HG03342 (cell line): ENCODE measurements around the gene CFDP1.

ENCODE experiments used
- ATAC-seq: cut with Tn5 transposase; IDR thresholded peaks from one replicate; pipeline ENCODE4 v1.9.1; 2021; ENCODE audit warnings: mild to moderate bottlenecking, moderate library complexity; ENCODE audit not compliant: unreplicated experiment

The CFDP1 gene

DNA sequence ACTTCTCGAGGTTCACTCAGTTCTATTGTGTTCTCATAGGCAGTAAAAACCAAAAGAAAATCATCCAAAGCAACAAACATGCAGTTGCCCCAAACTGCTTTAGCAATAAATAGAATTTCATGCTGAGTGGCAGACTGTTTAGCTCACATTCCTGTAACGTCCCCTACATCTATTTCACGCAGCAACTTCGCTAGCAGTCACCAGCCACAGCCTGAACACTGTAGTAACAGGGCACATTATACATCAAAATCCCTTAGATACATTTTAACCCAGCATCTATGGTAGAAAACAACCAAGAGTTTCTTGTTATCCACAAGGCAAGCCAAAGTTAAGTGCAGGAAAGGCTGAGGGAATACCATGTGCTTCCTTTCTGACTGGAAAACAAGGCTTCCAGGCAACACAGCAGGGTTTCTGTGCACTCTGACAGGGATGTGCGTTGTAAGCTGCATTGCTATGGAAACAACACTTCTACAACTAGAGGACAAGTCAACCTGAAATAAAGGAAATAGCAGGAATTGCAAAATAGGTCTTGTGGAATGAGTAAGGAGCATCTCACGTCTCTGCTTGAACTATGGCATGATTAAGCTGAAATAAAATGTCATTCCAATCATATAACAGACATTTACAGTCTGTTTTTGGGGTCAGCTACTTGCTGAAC lies 55.4 kb downstream of the CFDP1 start:
- no peak for ATAC-seq

DNA sequence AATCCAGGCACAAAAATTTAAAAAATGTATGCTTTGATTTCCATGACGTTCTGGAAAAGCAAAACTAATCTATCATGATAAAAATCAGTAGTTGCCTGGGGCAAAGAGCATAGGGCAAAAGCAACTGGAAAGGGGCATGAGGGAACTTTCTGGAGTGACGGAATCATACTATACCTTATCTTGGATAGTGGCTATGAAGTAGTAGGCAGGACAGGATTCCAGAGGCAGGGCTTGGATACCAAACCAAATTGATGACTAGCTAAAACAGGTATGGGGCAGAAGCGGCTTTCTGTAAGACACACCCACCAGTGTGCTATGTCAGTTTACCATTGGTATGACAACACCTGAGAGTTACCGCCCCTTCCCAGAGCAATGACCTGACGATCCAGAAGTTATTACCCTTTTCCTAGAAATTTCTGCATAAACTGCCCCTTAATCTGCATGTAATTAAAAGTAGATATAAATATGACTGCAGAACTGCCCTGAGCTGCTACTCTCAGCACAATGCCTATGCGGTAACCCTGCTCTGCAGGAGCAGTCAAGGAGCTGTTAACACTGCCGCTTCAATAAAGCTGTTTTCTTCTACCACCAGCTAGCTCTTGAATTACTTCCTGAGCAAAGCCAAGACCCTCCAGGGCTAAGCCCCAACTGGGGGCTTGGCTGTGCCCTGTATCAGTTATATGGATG lies 56.7 kb downstream of the CFDP1 start:
- no peak for ATAC-seq

DNA sequence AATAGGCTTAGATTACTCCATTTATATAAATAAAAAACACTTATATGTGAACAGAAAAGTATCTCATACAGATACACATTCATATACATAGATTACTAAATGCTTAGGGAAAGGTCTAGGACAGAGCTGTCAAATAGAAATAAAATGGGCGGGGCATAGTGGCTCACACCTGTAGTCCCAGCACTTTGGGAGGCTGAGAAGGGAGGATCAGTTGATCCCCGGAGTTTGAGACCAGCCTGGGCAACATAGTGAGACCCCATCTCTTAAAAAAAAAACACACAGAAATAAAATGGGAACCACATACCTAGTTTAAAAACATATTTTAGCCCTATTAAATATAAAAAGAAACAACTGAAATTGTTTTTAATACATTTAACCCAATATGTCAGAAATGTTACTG lies 58.9 kb downstream of the CFDP1 start:
- no peak for ATAC-seq

DNA sequence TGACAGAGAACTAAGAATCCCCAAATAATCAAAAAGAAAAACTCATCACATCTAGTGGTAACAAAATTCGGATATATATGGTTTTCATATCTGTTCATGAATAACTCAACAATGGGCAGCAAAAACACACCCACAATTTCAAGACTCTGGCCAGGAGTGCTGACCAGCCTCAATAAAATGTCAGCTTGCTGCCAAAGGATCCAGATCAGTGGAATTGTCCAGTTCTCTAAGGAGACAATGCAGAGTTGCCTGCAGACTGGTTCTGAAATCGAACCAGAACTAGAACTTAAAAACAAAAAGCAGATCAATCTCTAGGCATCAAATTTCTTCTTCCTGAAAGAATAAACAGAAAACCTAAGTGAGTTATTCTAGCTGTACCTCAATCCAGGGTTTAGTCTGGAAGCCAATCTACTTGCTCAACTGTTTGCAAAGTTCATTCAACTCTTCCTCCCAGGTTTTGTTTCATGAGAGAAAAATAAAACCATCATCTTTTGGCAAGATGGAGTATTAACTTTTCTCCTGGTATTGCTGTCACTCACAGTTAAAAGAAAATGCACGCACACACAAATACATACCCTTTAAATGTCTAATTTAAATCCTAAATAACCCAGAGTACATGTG lies 61.0 kb downstream of the CFDP1 start:
- ATAC-seq = no peak

DNA sequence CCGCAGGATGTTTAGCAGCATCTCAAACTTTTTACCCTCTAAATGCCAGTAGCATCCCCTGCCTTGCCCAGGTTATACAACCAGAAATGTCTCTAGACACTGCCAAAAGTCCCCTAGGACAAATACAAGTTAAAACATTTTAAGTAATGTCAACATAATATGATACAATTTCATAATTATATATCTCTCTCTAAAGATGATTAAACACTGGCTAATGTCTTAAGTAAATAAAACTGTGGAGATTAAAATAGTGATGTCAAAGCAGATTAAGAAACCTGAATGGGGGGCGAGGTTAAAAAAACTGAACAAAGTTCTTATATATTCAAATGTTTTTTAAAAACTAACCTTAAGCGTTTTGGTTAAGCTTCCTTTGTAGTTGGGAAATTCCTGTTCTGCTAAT lies 62.1 kb downstream of the CFDP1 start:
- no peak for ATAC-seq

DNA sequence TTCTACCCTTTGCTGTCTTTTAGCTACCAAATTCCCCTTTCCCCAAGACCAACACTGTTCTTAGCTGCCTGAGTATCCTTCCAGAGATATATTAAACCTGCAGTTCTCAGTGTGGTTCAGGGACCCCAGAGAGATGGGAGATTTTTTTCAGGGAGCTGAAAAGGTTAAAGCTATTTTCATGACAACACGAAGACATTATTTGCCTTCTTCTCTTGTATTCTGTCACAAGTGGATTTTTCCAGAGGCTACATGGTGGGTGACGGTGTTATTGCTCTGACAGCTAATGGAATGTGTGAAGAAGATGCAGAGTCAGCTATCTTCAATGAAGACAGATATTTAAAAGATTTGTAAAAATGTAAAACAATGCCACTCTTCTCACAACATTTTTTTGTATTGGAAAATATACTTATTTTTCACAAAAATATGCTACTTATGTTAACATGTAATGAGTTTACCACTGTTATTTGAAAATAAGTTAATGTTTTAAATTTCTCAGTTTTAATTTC lies 69.0 kb downstream of the CFDP1 start:
- ATAC-seq = no peak

DNA sequence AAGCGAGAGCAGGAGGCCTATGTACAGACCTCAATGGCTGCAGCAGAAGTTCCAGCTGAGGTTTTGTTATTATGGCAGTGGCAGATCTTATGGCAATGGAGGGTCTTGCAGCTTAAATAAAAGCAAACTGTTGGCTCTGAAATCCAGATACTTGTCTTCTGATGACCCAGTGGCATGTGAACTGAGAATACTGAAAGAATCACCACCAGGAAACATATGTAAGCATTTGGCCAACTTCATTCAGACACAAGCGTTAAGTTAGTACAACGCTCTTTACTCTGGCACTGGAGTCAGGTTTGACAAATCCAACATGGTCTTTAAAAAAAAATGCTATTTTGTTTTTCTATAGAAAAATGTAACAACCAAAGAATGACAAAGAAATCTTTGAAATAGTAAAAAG lies 70.5 kb downstream of the CFDP1 start:
- no peak for ATAC-seq

DNA sequence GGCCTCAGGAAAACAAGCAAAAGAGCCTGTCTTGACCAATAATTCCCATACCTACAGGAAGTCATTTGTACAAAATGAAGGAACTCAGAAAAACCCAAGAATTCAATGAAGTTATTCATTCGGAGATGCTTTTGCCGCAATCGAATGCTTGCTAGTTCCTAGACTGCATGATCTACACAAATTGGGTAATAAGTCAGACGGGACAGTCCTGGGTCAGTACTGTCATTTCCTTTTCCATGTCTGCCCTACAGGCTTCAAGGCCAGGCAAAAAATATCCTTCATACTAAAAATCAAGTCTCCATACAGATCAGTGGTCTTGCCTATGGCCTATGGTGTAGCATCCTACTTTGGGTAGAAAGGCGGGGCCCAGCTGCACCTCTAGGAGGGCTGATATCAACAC lies 71.4 kb downstream of the CFDP1 start:
- ATAC-seq = no peak

DNA sequence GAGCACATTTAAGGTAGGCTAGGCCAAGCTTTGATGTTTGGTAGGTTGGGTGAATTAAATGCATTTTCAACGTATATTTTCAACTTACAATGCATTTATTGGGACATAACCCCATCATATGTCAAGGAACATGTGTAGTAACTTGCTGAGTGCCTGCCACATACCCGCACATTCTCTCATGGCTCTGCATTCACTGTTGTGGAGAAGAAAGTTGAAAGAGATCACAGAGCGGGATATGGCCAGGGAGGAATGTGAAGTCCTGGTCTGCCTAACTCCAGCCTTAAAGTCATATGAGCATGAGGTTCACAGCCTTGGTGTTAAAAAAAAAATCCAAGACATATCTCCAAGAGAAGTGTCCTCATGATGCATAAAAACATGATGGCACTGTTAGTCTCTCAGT lies 79.1 kb downstream of the CFDP1 start:
- ATAC-seq = no peak

DNA sequence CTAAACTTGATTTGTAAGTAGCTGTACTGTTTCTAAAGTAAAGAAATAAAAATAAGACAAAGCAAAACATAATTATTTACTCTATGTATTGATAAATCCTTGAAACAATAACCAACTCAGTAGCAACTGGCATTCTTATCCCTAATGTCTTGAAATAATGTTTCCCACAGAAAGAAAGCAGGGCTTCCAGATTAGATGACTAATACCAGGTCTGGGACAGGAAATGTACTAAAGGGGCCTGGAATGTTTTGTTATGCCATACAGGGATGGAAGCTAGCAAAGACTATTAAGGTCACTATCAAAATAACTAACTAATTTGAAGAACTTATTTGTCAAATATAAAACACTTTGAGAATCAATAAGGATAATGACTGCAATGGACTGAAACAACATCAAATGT lies 82.1 kb downstream of the CFDP1 start:
- no peak for ATAC-seq

DNA sequence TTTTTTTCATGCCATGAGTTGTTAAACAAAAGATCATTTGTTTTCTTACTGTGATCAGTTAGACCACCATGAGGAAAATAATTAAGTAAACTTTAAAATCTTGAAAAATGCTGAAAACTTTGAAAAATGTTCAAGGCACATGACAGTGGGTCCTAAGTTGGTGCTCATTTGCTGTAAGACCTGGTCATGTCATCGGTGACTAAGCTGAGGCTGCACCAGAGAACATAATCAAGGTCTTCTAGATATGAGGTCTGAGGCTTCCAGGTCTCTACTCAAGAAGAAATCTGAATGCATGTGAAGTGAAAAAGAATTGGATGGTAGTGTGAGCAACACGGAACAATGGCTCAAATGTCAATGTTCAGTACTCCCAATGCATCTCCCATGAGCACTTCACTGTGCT lies 87.6 kb downstream of the CFDP1 start:
- ATAC-seq = no peak

DNA sequence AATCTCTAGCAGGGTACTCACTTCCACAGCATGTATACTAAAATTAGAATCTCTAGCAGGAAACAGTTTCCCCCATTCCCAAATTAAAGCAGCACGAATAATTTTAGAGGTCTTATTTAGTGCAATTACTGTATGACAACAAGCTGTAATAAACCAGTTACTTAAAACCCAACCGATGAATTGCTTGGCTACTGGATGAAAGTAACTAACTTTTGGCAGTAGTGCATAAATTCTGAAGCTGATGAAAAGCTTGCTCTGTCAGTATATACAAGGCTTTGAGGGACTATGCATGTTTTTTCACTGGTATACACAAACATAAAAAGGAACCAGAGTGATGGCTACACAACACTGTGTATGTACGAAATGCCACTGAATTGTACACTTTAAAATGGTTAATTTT lies 89.4 kb downstream of the CFDP1 start:
- ATAC-seq = no peak

DNA sequence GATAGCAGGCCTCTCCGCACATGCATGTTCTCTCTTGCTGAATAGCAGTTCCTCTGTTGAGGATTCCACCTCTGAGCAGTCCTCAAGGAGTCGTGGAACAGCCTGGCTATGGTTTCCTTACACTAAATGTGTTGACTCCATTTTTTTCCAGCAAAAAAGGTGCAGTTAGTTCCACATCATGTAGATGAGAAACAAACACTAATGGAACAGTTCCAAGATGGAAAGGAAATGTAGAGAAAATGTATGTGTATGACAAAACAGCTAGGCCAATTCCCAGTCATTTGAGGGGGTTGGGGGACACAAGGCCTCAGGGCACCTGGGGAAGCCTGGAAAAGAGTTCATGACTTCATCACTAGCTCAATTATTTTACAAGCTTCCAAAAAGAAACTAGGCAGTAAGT lies 90.0 kb downstream of the CFDP1 start:
- ATAC-seq = no peak

DNA sequence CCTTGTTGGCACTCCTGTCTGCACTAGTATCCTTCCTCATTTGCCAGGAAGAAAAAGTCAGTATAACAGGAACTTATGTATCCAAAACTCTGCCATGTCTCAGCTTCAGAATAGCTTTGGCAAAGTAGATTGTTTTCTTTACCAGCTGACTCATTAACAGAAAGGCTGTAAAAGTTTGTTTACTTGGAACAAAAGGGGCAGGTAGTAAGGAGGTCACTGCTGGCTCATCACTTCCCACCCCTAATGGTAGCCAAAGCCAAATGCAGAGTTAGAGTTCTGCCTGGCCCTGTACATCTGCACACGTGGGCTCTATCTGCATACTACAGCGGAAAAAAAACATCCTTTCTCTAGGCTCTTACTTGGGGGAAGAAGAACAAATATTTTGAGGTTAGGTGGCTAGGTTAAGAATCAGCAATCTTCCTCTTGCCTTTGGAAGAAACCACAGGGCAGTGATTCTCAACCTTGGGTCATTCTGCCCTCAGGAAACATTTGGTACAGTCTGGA lies 90.9 kb downstream of the CFDP1 start:
- ATAC-seq = no peak

DNA sequence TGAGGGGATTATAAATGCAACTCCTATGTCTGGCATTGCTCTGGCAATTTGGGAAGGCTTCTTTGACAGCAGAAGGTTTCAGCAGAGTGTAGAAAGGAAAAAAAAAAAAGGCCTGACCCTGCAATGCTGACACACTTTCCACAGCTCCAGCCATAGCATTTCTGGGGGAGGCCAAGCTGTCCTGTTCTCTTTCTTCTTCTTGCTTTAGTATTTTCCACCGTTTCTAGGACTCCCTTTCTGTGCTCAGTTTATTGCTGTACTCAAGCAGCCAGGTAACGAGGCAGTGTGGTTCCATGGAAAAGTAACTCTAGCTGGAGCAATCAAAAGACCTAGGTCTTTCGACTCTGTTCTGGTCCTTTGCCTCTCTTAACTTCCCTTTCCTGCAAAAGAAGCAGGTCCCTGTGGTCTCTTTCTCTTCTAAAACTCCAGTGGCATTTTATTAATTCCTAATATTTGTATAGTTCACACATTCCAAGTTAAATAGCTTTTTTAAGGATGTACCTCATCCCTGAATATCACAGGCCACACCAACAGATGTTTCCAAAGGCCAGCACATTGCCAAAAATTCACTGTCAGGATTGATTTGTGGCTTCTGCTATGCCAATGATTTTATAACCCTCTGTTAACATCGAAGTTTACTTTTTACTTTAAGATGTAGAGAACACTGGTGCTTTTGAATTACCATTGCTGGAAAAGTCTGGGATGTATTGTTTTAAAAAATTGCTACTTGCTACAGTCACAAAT lies 91.6 kb downstream of the CFDP1 start:
- no peak for ATAC-seq

DNA sequence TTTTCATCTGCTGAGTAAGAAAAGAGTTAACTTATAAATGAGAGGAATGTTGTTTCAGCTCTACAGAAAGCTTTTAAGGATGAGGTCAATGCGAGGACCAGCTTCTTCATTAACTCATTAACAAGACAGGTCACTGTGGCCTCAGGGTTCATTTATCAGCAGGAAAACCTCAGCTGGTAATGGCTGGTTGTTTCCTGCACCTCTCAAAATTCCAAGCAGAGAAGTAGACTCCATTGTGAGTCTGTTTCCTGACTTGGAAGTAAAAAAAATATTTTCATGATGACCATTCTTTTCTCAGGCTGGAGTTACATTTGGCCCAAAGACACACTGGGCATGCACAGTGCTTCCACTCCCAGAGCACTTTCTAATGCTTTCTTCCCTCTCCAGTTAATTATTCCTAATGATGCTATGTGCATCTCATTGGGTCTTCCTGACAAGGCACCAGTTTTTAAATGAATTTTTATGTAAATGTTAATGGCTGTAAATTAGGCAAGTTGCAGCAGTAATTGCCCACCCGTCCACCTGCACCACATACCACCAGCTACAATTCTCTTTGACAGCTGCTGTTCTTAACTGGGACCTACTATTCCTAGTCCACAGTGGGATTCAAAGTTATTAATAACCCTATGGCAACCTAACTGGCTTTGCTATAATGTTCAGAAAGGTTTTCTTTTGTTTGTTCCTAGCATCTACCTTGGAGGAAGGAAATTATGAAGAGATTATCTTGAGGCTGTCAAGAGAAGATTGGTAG lies 92.4 kb downstream of the CFDP1 start:
- ATAC-seq = no peak

DNA sequence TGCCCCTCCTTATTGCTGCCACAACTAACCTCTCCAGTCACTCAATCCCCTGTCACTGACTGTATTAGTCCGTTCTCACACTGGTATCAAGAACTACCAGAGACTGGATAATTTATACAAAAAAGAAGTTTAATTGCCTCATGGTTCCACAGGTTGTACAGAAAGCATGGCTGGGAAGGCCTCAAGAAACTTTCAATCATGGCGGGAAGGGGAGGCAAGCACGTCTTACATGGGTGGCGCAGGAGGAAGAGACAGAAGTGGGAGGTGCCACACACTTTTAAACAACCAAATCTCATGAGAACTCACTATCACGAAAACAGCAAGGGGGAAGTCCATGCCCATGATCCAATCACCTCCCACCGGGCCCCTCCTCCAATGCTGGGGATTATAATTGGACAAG lies 95.9 kb downstream of the CFDP1 start:
- no peak for ATAC-seq

DNA sequence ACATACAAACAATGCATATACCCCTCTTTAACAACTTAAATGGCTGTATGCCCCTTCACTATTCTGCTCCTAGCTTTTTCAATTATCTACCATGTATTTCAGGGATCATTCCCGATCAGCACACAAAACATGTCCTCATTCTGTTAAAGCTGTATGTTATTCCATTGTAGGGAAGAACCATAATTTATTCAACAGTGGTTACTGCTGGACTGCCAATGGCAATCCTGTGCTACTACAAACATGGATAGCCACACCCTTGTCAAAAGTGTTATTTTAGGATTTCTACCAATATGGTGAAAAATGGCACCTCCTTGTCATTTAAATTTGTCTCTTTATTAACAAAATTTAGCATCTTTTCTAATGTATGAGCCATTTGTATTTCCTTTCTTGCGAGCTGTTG lies 96.8 kb downstream of the CFDP1 start:
- no peak for ATAC-seq

DNA sequence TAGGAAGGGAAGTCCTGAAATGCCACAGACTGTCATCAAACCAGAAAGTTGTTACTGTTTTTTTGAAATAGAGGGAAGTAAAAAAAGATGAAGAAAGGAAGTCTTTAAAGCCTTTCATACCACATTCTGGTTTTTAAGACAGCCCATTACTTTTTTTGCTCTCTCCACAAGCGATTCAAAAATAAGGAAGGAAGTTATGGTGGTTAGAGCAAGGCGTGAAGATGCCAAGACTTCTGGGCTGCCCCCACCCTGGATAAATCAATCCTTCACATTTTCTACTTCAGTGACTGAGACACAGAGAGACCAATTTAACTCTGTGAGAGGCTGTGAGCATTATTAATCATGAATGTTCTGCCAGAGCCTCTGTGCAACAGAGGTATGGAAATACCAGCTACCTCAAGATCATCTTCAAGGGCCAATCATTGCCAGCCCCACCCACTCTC lies 99.6 kb downstream of the CFDP1 start:
- no peak for ATAC-seq

DNA sequence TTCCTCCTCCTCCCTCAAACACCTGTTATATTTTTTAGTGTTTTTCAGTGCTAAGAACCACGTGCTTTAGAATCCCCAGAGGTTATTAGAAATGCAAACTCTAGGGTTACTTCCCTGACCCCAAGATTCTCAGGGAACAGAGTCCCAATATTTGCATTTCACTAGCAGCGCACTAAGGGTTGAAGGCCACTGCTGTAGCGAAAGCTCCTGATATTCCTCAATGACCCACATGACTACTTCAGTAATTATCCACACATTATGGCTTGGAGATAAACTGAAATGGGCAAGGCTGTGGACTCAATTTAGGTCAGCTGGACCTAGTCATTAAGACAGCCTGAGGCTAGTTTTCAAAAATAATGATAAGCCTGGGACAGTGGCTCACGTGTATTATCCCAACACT lies 103.4 kb downstream of the CFDP1 start:
- ATAC-seq = no peak

DNA sequence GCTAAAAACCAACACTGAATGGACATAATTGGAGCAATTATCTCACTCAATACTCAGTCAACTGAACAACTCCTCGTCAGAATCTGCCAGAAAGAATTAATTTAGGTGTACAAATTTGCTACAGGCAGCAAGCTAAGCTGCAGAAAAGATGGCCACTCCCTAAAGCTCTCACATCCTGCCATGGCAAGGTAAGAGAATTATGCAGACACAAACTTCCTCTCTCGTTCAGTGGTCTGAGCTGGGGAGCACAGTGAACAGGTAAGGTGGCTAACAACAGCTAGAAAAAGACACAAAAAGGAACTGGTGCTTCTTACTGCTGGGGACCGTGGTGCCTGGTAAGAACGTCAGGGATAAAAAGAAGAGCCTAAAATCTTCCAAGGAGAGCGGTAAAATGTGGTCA lies 107.0 kb downstream of the CFDP1 start:
- ATAC-seq = no peak
